ENCODE measurements around the gene FUT2.
"Not testable (repeated sequence)": the region's sequence is repeated elsewhere in the genome, so short reads cannot be mapped to it uniquely, and the experiment has no call there.

FUT2 gene

GRCh38 chr19:48676487-48676886 lies 19.3 kb upstream of the FUT2 start:
- no peak for TF ChIP-seq POLR2A (IDR thresholded peaks at IDR 0.05; ENCODE audit: low read length)
- no peak for TF ChIP-seq GATA1 (IDR thresholded peaks at IDR 0.05; ENCODE audit: low read depth, low read length)
- no peak for DNase-seq

GRCh38 chr19:48676887-48677286 lies 18.9 kb upstream of the FUT2 start:
- no peak for TF ChIP-seq POLR2A (IDR thresholded peaks at IDR 0.05; ENCODE audit: low read length)
- no peak for TF ChIP-seq GATA1 (IDR thresholded peaks at IDR 0.05; ENCODE audit: low read depth, low read length)

GRCh38 chr19:48678201-48678600 lies 17.6 kb upstream of the FUT2 start:
- peak in 1 of 2 experiments; percentile 62 for DNase-seq
- TF ChIP-seq POLR2A (IDR thresholded peaks at IDR 0.05; ENCODE audit: low read length) (no peak), GATA1 (IDR thresholded peaks at IDR 0.05; ENCODE audit: low read depth, low read length) (no peak)

More at GRCh38 chr19:48676887-48677286, 18.9 kb upstream of the FUT2 start:
- no peak for DNase-seq

- DNase-seq: not testable (repeated sequence)
These were observed 15.8 kb upstream of the FUT2 start for GRCh38 chr19:48680006-48680405.

GRCh38 chr19:48680436-48681126 lies 15.2 kb upstream of the FUT2 start:
- no peak for TF ChIP-seq POLR2A (IDR thresholded peaks at IDR 0.05; ENCODE audit: low read length)
- DNase-seq: no peak

- DNase-seq: no peak
- no peak for TF ChIP-seq GATA1 (IDR thresholded peaks at IDR 0.05; ENCODE audit: low read depth, low read length)
- TF ChIP-seq POLR2A (IDR thresholded peaks at IDR 0.05; ENCODE audit: low read length): no peak
These were observed 14.7 kb upstream of the FUT2 start for GRCh38 chr19:48681127-48681470.

- DNase-seq: no peak
- TF ChIP-seq GATA1 (IDR thresholded peaks at IDR 0.05; ENCODE audit: low read depth, low read length) (no peak), POLR2A (IDR thresholded peaks at IDR 0.05; ENCODE audit: low read length) (no peak)
These were observed 12.4 kb upstream of the FUT2 start for GRCh38 chr19:48683349-48683748.

- no peak for DNase-seq
- TF ChIP-seq GATA1 (IDR thresholded peaks at IDR 0.05; ENCODE audit: low read depth, low read length) (no peak), POLR2A (IDR thresholded peaks at IDR 0.05; ENCODE audit: low read length) (no peak)
These were observed 10.2 kb upstream of the FUT2 start for GRCh38 chr19:48685583-48685982.

- no peak for DNase-seq
- TF ChIP-seq GATA1 (IDR thresholded peaks at IDR 0.05; ENCODE audit: low read depth, low read length) (no peak), POLR2A (IDR thresholded peaks at IDR 0.05; ENCODE audit: low read length) (no peak)
These were observed 9.7 kb upstream of the FUT2 start for GRCh38 chr19:48686088-48686487.

GRCh38 chr19:48686637-48687036 lies 9.1 kb upstream of the FUT2 start:
- DNase-seq: not testable (repeated sequence)

- TF ChIP-seq POLR2A (IDR thresholded peaks at IDR 0.05; ENCODE audit: low read length): no peak
- TF ChIP-seq GATA1 (IDR thresholded peaks at IDR 0.05; ENCODE audit: low read depth, low read length): no peak
These were observed 8.0 kb upstream of the FUT2 start for GRCh38 chr19:48687776-48688175.

GRCh38 chr19:48689449-48689848 lies 6.3 kb upstream of the FUT2 start:
- TF ChIP-seq GATA1 (IDR thresholded peaks at IDR 0.05; ENCODE audit: low read depth, low read length): no peak

More at GRCh38 chr19:48687776-48688175, 8.0 kb upstream of the FUT2 start:
- DNase-seq: no peak

GRCh38 chr19:48693629-48694028 lies 2.1 kb upstream of the FUT2 start:
- DNase-seq: not testable (repeated sequence)

More at GRCh38 chr19:48689449-48689848, 6.3 kb upstream of the FUT2 start:
- no peak for DNase-seq

GRCh38 chr19:48696353-48697010 lies 711 bp downstream of the FUT2 start:
- TF ChIP-seq GATA1 (IDR thresholded peaks at IDR 0.05; ENCODE audit: low read depth, low read length): no peak
- TF ChIP-seq POLR2A (IDR thresholded peaks at IDR 0.05; ENCODE audit: low read length): no peak
- DNase-seq: no peak

GRCh38 chr19:48698046-48698445 lies 2.3 kb downstream of the FUT2 start:
- peak in 1 of 2 experiments; percentile 77 for DNase-seq
- TF ChIP-seq GATA1 (IDR thresholded peaks at IDR 0.05; ENCODE audit: low read depth, low read length) (no peak), POLR2A (IDR thresholded peaks at IDR 0.05; ENCODE audit: low read length) (no peak)

GRCh38 chr19:48702701-48703100 lies 6.9 kb downstream of the FUT2 start:
- TF ChIP-seq POLR2A (IDR thresholded peaks at IDR 0.05; ENCODE audit: low read length) (no peak), GATA1 (IDR thresholded peaks at IDR 0.05; ENCODE audit: low read depth, low read length) (no peak)
- DNase-seq: no peak

Measured in erythroblast (primary cell).